Hepatocyte (in vitro differentiated cells): ENCODE data around the gene MYOF. TPM values are rescaled to one million over a fixed set of nuclear protein-coding genes. Genes with fewer than 3 reads are reported as not detected.

Experiments used
- DNase-seq: peaks from one replicate; pipeline ENCODE4 v3.0.0-alpha.2; 2016; ENCODE audit warnings: low spot score
- H2AFZ ChIP-seq: fragments of 200-600 bp; sonication (generic); 2 replicates; pipeline ENCODE4 v1.6.0; 2016; ENCODE audit warnings: antibody characterized with exemption, mild to moderate bottlenecking
- H3K27ac ChIP-seq: fragments of 200-600 bp; sonication (generic); 2 replicates; pipeline ENCODE4 v1.5.1; 2016; ENCODE audit warnings: mild to moderate bottlenecking
- H3K27me3 ChIP-seq: fragments of 200-600 bp; sonication (generic); 2 replicates; pipeline ENCODE4 v1.6.1; 2016
- H3K36me3 ChIP-seq: fragments of 200-600 bp; sonication (generic); replicated peaks from 2 replicates; pipeline ENCODE4 v1.5.1; 2016; ENCODE audit warnings: low read depth; ENCODE audit not compliant: insufficient read depth
- H3K4me1 ChIP-seq: fragments of 200-600 bp; sonication (generic); 2 replicates; pipeline ENCODE4 v1.5.1; 2016; ENCODE audit warnings: mild to moderate bottlenecking, moderate library complexity; ENCODE audit not compliant: insufficient read depth
- H3K4me2 ChIP-seq: fragments of 200-600 bp; sonication (generic); 2 replicates; pipeline ENCODE4 v1.6.0; 2016
- H3K4me3 ChIP-seq: fragments of 200-600 bp; sonication (generic); 2 replicates; pipeline ENCODE4 v1.5.1; 2016; ENCODE audit warnings: mild to moderate bottlenecking
- H3K79me2 ChIP-seq: fragments of 200-600 bp; sonication (generic); 2 replicates; pipeline ENCODE4 v1.6.0; 2017; ENCODE audit warnings: mild to moderate bottlenecking
- H3K9me2 ChIP-seq: fragments of 200-600 bp; sonication (generic); replicated peaks from 2 replicates; pipeline ENCODE4 v1.6.0; 2017; ENCODE audit warnings: mild to moderate bottlenecking; ENCODE audit not compliant: insufficient read depth
- H3K9me3 ChIP-seq: fragments of 200-600 bp; sonication (generic); 2 replicates; pipeline ENCODE4 v1.5.1; 2016; ENCODE audit warnings: low read depth, mild to moderate bottlenecking
- H4K20me1 ChIP-seq: fragments of 200-600 bp; sonication (generic); 2 replicates; pipeline ENCODE4 v1.6.0; 2016; ENCODE audit warnings: mild to moderate bottlenecking; ENCODE audit not compliant: insufficient read depth, poor library complexity, severe bottlenecking
- EZH2 ChIP-seq: fragments of 200-600 bp; sonication (generic); IDR thresholded peaks from 2 replicates; pipeline ENCODE4 v1.6.1; 2016; ENCODE audit warnings: antibody characterized with exemption, mild to moderate bottlenecking, borderline replicate concordance
- EZH2phosphoT487 ChIP-seq: fragments of 200-600 bp; sonication (generic); IDR thresholded peaks from one replicate; pipeline ENCODE4 v1.6.1; 2018; ENCODE audit warnings: antibody characterized with exemption, mild to moderate bottlenecking, low read depth, moderate library complexity; ENCODE audit not compliant: unreplicated experiment, severe bottlenecking
- WGBS: methylation state at CpG from one replicate; pipeline ENCODE4 v1.1.6; 2016; ENCODE audit warnings: low lambda C conversion rate; ENCODE audit errors: missing lambda C conversion rate; 5-methylcytosine and 5-hydroxymethylcytosine counted together
- polyA plus RNA-seq: library from polyadenylated mRNA; unstranded; fragments of >200 nt; fragmentation: Nextera tagmentation; extraction: Ambion mirVana; gene quantifications from 2 replicates; pipeline ENCODE4 v1.2.1, GENCODE V29; 2016
- total RNA-seq: library from RNA; depleted of rRNA; stranded (reverse); fragments of >200 nt; gene quantifications from 2 replicates; pipeline ENCODE4 v1.2.3, GENCODE V29; 2014
- TF ChIP-seq, protein P1 (sequence below): fragments of 200-600 bp; sonication (generic); IDR thresholded peaks from 2 replicates; pipeline ENCODE4 v1.5.1; 2016; ENCODE audit warnings: antibody characterized with exemption, mild to moderate bottlenecking; ENCODE audit not compliant: poor library complexity

The MYOF gene
- total and polyA plus RNA-seq, 2 experiments from 2014 or later: 16.6 to 47.9 TPM

GRCh38 chr10:93425861-93426260 lies 56.3 kb downstream of the MYOF start:
- no peaks in the 10 kb centered on the region for H3K9me2 ChIP-seq
- DNase-seq: no peak
- no peaks in the 10 kb centered on the region for H3K36me3 ChIP-seq
- H3K27ac ChIP-seq: no peak overlapping the region
- H2AFZ ChIP-seq: no peak overlapping the region
- no peak overlapping the region for H3K4me3 ChIP-seq
- no peak for TF ChIP-seq EZH2
- TF ChIP-seq, protein P1, sequence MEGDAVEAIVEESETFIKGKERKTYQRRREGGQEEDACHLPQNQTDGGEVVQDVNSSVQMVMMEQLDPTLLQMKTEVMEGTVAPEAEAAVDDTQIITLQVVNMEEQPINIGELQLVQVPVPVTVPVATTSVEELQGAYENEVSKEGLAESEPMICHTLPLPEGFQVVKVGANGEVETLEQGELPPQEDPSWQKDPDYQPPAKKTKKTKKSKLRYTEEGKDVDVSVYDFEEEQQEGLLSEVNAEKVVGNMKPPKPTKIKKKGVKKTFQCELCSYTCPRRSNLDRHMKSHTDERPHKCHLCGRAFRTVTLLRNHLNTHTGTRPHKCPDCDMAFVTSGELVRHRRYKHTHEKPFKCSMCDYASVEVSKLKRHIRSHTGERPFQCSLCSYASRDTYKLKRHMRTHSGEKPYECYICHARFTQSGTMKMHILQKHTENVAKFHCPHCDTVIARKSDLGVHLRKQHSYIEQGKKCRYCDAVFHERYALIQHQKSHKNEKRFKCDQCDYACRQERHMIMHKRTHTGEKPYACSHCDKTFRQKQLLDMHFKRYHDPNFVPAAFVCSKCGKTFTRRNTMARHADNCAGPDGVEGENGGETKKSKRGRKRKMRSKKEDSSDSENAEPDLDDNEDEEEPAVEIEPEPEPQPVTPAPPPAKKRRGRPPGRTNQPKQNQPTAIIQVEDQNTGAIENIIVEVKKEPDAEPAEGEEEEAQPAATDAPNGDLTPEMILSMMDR: no peak
- no peak for TF ChIP-seq EZH2phosphoT487
- H3K27me3 ChIP-seq: no peaks in the 10 kb centered on the region
- WGBS: 94% methylated on average over 6 of the region's 6 CpGs
- H4K20me1 ChIP-seq: no peaks in the 10 kb centered on the region
- peaks cover 8% of the 10 kb centered on the region for H3K4me1 ChIP-seq
- H3K4me2 ChIP-seq: no peak overlapping the region
- no peaks in the 10 kb centered on the region for H3K9me3 ChIP-seq
- H3K79me2 ChIP-seq: no peaks in the 10 kb centered on the region

GRCh38 chr10:93422118-93422517 lies 60.0 kb downstream of the MYOF start:
- WGBS: 70% methylated on average over 4 of the region's 4 CpGs
- Histone ChIP-seq H3K79me2 (no peaks in the 10 kb centered on the region), H3K27ac (peak overlapping the region; percentile 59), H3K36me3 (no peaks in the 10 kb centered on the region), H3K4me1 (peaks cover 8% of the 10 kb centered on the region), H3K9me3 (no peaks in the 10 kb centered on the region), H2AFZ (no peak overlapping the region), H3K9me2 (no peaks in the 10 kb centered on the region), H3K4me2 (peak overlapping the region; percentile 23), H3K4me3 (no peak overlapping the region), H4K20me1 (no peaks in the 10 kb centered on the region), H3K27me3 (no peaks in the 10 kb centered on the region)
- no peak for DNase-seq
- TF ChIP-seq, protein P1: no peak
- TF ChIP-seq EZH2: no peak
- TF ChIP-seq EZH2phosphoT487: no peak

DNA sequence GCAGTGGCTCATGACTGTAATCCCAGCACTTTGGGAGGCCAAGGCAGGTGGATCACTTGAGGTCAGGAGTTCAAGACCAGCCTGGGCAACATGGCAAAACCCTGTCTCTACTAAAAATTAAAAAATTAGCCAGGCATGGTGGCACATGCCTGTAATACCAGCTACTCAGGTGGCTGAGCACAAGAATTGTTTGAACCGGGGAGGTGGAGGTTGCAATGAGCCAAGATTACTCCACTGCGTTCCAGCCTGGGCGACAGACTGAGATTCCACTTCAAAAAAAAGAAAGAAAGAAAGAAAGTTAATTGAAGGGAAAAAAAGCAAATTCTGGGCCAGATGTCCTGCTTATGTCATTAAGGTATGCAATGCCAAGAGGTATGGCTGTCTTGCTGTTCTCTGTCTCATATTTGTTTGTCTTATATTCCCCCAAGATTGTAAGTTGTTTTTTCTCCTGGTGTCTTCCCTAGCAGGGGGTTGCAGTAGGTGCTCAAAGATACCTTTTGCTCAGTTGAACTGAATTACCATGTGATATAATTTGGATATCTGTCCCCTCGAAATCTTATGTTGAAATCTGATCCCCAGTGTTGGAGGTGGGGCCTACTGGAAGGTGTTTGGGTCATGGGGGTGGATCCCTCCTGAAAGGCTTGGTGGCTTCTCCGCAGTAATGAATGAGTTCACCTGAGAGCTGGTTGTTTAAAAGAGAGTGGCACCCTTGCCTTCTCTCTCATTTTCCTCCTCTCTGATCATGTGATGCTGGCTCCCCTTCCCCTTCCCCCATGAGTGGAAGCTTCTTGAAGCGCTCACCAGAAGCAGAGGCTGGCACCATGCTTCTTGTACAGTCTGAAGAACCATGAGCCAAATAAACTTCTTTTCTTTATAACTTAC lies 60.9 kb downstream of the MYOF start:
- H3K79me2 ChIP-seq: no peaks in the 10 kb centered on the region
- peaks cover 8% of the 10 kb centered on the region for H3K4me1 ChIP-seq

More for the DNA sequence above, 60.9 kb downstream of the MYOF start:
- Histone ChIP-seq H3K27ac (peak overlapping the region; percentile 59), H3K36me3 (no peaks in the 10 kb centered on the region), H4K20me1 (no peaks in the 10 kb centered on the region), H2AFZ (peak overlapping the region; percentile 9), H3K4me3 (no peak overlapping the region), H3K9me3 (no peaks in the 10 kb centered on the region), H3K27me3 (no peaks in the 10 kb centered on the region), H3K4me2 (peak overlapping the region; percentile 23), H3K9me2 (no peaks in the 10 kb centered on the region)
- WGBS: 76% methylated on average over 6 of the region's 6 CpGs
- TF ChIP-seq, protein P1: no peak
- DNase-seq: no peak
